Upper lobe of right lung (tissue), 1 donor: ENCODE data around the gene SLC9A9. TPM values are rescaled to one million over a fixed set of nuclear protein-coding genes. Genes with fewer than 3 reads are reported as not detected.
"Not testable (repeated sequence)": the region's sequence is repeated elsewhere in the genome, so short reads cannot be mapped to it uniquely, and the experiment has no call there.

Source experiments
- ATAC-seq: fragments of 200-7000 bp; cut with Tn5 transposase; one replicate; pipeline ENCODE4 v1.9.1; 2020; ENCODE audit warnings: mild to moderate bottlenecking, moderate library complexity
- DNase-seq: peaks from one replicate; pipeline ENCODE4 v3.0.0-alpha.2; 2020
- H3K27ac ChIP-seq: fragments of 200-600 bp; one replicate; pipeline ENCODE4 v1.8.0; 2022
- H3K27me3 ChIP-seq: fragments of 200-600 bp; one replicate; pipeline ENCODE4 v1.8.0; 2022; ENCODE audit warnings: mild to moderate bottlenecking
- H3K36me3 ChIP-seq: fragments of 200-600 bp; one replicate; pipeline ENCODE4 v1.8.0; 2022
- H3K4me1 ChIP-seq: fragments of 200-600 bp; one replicate; pipeline ENCODE4 v1.8.0; 2022
- H3K4me3 ChIP-seq: fragments of 200-600 bp; one replicate; pipeline ENCODE4 v1.8.0; 2022; ENCODE audit warnings: mild to moderate bottlenecking
- H3K9me3 ChIP-seq: fragments of 200-600 bp; one replicate; pipeline ENCODE4 v1.8.0; 2022
- intact Hi-C: fragments of 100-400 bp; cut with DNase I; formaldehyde crosslinking; loops from one replicate; pipeline ENCODE4 v1.11.0; 2022
- total RNA-seq: library from RNA; stranded (reverse); fragmentation: NEBNext Ultra II Directional; extraction: Animal tissue kit (Norgen Biotek cat#: 25700); gene quantifications from one replicate; pipeline ENCODE4 v1.2.1, GENCODE V29; 2021
- TF ChIP-seq, protein P1 (sequence below): fragments of 200-600 bp; IDR thresholded peaks from one replicate; pipeline ENCODE4 v1.8.0; 2022; ENCODE audit warnings: antibody characterized with exemption
- donor health status: DM: no; HTN: yes; CAD: no; lungs with severe emphysema.

The SLC9A9 gene
- total RNA-seq, 1 donor from 2014 or later, result 13.3 TPM

GRCh38 chr3:143809121-143809621 lies 39.1 kb downstream of the SLC9A9 start:
- TF ChIP-seq, protein P1, sequence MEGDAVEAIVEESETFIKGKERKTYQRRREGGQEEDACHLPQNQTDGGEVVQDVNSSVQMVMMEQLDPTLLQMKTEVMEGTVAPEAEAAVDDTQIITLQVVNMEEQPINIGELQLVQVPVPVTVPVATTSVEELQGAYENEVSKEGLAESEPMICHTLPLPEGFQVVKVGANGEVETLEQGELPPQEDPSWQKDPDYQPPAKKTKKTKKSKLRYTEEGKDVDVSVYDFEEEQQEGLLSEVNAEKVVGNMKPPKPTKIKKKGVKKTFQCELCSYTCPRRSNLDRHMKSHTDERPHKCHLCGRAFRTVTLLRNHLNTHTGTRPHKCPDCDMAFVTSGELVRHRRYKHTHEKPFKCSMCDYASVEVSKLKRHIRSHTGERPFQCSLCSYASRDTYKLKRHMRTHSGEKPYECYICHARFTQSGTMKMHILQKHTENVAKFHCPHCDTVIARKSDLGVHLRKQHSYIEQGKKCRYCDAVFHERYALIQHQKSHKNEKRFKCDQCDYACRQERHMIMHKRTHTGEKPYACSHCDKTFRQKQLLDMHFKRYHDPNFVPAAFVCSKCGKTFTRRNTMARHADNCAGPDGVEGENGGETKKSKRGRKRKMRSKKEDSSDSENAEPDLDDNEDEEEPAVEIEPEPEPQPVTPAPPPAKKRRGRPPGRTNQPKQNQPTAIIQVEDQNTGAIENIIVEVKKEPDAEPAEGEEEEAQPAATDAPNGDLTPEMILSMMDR, result no peak
- intact Hi-C loops, result no loop called here
- H3K36me3 ChIP-seq, result no peaks in the 10 kb centered on the region
- H3K27me3 ChIP-seq, result no peaks in the 10 kb centered on the region
- H3K4me1 ChIP-seq, result peaks cover 14% of the 10 kb centered on the region
- DNase-seq (no peak), ATAC-seq (no peak)
- H3K4me3 ChIP-seq, result no peak overlapping the region
- no peak overlapping the region for H3K27ac ChIP-seq
- no peaks in the 10 kb centered on the region for H3K9me3 ChIP-seq

- intact Hi-C loops, result no loop called here
- Histone ChIP-seq H3K27ac (no peak overlapping the region), H3K4me1 (peaks cover 14% of the 10 kb centered on the region), H3K9me3 (no peaks in the 10 kb centered on the region), H3K36me3 (no peaks in the 10 kb centered on the region), H3K4me3 (no peak overlapping the region), H3K27me3 (no peaks in the 10 kb centered on the region)
- no peak for DNase-seq
- ATAC-seq, result no peak
- TF ChIP-seq, protein P1, result no peak
Observed at GRCh38 chr3:143808030-143808429, 40.2 kb downstream of the SLC9A9 start.

- intact Hi-C loops, result no loop called here
Observed at GRCh38 chr3:143806038-143806437, 42.2 kb downstream of the SLC9A9 start.

GRCh38 chr3:143805476-143805875 lies 42.8 kb downstream of the SLC9A9 start:
- H3K27ac ChIP-seq, H3K4me3 ChIP-seq, H3K9me3 ChIP-seq, DNase-seq, ATAC-seq, H3K27me3 ChIP-seq, H3K4me1 ChIP-seq, intact Hi-C loops, H3K36me3 ChIP-seq: not testable (repeated sequence)

More at GRCh38 chr3:143806038-143806437, 42.2 kb downstream of the SLC9A9 start:
- Histone ChIP-seq H3K36me3 (no peaks in the 10 kb centered on the region), H3K27me3 (no peaks in the 10 kb centered on the region), H3K4me1 (peaks cover 7% of the 10 kb centered on the region), H3K27ac (no peak overlapping the region), H3K9me3 (no peaks in the 10 kb centered on the region), H3K4me3 (no peak overlapping the region)
- DNase-seq (no peak), ATAC-seq (peak; percentile 20)
- TF ChIP-seq, protein P1, result no peak

GRCh38 chr3:143801046-143801445 lies 47.2 kb downstream of the SLC9A9 start:
- intact Hi-C loops, H3K9me3 ChIP-seq, H3K27me3 ChIP-seq, DNase-seq, H3K36me3 ChIP-seq, H3K4me1 ChIP-seq, H3K27ac ChIP-seq, H3K4me3 ChIP-seq, ATAC-seq: not testable (repeated sequence)

DNA sequence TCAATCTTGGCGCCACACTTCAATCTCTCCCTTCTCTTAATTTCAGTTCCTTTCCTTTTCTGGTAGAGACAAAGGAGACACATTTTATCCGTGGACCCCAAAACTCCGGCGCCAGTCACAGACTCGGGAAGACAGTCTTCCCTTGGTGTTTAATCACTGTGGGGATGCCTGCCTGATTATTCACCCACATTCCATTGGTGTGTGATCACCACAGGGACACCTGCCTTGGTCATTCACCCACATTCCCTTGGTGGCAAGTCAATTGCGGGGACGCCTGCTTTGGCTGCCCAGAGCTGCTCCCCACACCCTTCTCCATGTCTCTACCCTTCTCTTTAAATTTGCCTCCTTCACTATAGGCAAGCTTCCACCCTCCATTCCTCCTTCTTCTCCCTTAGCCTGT lies 50.1 kb downstream of the SLC9A9 start:
- H3K27me3 ChIP-seq, H3K36me3 ChIP-seq, intact Hi-C loops, H3K4me3 ChIP-seq, ATAC-seq, DNase-seq, H3K4me1 ChIP-seq, H3K9me3 ChIP-seq, H3K27ac ChIP-seq: not testable (repeated sequence)

DNA sequence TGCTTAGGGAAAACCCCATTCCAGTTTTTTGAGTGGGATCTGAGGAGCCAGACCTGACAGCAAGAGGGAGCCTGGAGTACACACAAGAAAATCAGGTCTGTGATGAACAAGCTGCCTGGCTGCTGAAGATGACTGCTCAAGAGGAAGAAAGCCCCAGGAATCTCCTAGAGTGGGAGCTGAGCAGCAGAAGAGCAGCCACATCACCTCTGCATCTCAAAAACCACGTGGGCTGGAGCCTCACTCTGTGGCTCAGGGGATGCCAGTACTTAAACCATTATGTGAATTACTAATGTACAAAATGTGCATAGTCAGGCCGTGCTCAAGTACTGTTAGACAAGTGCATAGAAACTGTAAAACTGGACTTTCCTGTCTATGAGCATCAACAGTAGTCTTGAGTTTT lies 52.4 kb downstream of the SLC9A9 start:
- intact Hi-C loops, result no loop called here
- Histone ChIP-seq H3K27me3 (no peaks in the 10 kb centered on the region), H3K27ac (no peak overlapping the region), H3K4me1 (no peaks in the 10 kb centered on the region), H3K36me3 (no peaks in the 10 kb centered on the region), H3K4me3 (no peak overlapping the region), H3K9me3 (no peaks in the 10 kb centered on the region)
- TF ChIP-seq, protein P1, result peak; percentile 5
- peak; percentile 61 for ATAC-seq
- no peak for DNase-seq
